ENCODE results near the gene SRPK2. TPM values are rescaled to one million over a fixed set of nuclear protein-coding genes. Genes with fewer than 3 reads are reported as not detected.
A peak's percentile ranks its signal among the peaks of the same experiment; 100 is the strongest.

Gene SRPK2
- total RNA-seq, 4 donors from 2014 or later = 33.0 to 47.4 (median 42.8) TPM

GRCh38 chr7:105278565-105278964 lies 110.2 kb downstream of the SRPK2 start:
- TF ChIP-seq EP300 (IDR thresholded peaks at IDR 0.05) = no peak
- no peak for TF ChIP-seq CTCF (IDR thresholded peaks at IDR 0.05)
- TF ChIP-seq POLR2AphosphoS5 (IDR thresholded peaks at IDR 0.05) = no peak
- no peak for TF ChIP-seq POLR2A (IDR thresholded peaks at IDR 0.05; ENCODE audit: low read depth)
- H3K9me3 ChIP-seq = no peaks in the 10 kb centered on the region

DNA sequence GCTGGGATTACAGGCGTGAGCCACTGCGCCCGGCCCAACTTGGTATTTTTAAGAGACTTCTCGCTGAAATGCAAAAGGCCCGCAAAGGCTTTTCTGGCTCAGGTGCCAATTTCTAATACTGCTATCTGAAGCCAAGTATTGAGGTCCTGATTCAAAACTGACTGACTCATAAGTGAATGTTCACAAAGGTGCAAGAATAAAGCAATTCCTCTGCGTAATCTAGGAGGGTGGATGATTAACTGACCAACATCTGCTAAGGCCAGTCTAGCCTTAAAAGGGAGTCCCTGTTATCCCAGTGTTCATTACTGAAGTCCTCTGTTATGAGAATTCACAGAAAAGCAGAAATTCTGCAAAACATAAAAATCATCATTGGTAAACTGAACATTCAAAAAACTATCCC lies 111.4 kb downstream of the SRPK2 start:
- H3K36me3 ChIP-seq = no peaks in the 10 kb centered on the region
- 96% methylated on average over 6 of the region's 6 CpGs for WGBS
- no peaks in the 10 kb centered on the region for H3K27me3 ChIP-seq
- H3K4me3 ChIP-seq = no peak overlapping the region
- intact Hi-C loops (cut with DNase I) = no loop called here
- H3K9me3 ChIP-seq = no peaks in the 10 kb centered on the region
- no peak overlapping the region for H3K27ac ChIP-seq (replicated peaks in 1 of 4)
- DNase-seq (ENCODE audit: extremely low spot score) = no peak
- TF ChIP-seq CTCF (IDR thresholded peaks at IDR 0.05) (no peak), EP300 (IDR thresholded peaks at IDR 0.05) (no peak), POLR2AphosphoS5 (IDR thresholded peaks at IDR 0.05) (no peak)
- H3K4me1 ChIP-seq = peaks cover 0 to 10% (median 3%) of the 10 kb centered on the region in 4 donors

More at GRCh38 chr7:105278565-105278964, 110.2 kb downstream of the SRPK2 start:
- Histone ChIP-seq H3K36me3 (no peaks in the 10 kb centered on the region), H3K27ac (replicated peaks in 1 of 4) (no peak overlapping the region), H3K4me3 (peak overlapping the region in 2 of 4 donors; percentile 3 to 14), H3K4me1 (peaks cover 0 to 10% (median 4%) of the 10 kb centered on the region in 4 donors), H3K27me3 (no peaks in the 10 kb centered on the region)
- intact Hi-C loops (cut with DNase I) = no loop called here
- no peak for DNase-seq (ENCODE audit: extremely low spot score)
- WGBS = 88% methylated on average over 5 of the region's 5 CpGs

DNA sequence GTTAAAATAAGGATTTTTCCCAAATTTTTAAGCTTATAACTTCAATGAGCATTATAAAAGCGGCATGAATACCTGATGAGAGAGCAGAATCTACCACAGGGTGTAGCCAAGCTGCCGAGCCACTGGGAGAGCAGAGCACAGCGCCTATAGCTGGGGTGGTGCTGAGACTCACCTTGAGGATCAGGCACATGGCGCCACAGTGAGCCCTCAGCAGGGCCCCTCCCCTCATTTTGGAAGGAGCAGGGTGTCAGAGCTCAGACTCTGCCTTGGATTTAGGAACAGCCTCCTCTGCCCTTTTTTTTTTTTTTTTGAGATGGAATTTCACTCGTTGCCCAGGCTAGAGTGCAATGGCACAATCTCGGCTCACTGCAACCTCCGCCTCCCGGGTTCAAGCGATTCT lies 118.6 kb downstream of the SRPK2 start:
- intact Hi-C loops (cut with DNase I) = no loop called here
- peaks cover 28 to 37% (median 34%) of the 10 kb centered on the region in 4 donors for H3K4me1 ChIP-seq
- no peak overlapping the region for H3K27ac ChIP-seq (replicated peaks in 1 of 4)

DNA sequence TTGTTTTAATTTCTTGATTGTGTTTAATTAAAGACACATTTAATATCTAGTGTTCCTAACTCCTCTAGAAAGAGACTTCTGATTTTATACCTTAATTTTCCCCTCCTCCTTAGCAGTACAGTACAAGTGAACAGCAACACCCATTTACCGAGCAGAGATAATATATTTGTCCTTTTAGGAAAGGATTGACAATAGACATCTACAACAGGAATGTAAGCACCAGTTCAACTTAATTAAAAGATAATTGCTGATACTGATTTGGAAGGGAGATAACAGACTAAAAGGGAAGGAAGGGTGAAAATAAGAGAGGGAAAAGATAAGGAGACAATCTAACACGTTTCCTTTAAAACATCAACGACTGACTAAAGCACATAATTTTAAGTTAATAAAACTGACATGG lies 119.3 kb downstream of the SRPK2 start:
- no peak for DNase-seq (ENCODE audit: extremely low spot score)
- Histone ChIP-seq H3K36me3 (no peaks in the 10 kb centered on the region), H3K4me3 (peak overlapping the region; percentile 37 to 56 (median 47)), H3K9me3 (no peaks in the 10 kb centered on the region), H3K27me3 (no peaks in the 10 kb centered on the region), H3K27ac (replicated peaks in 1 of 4) (peak overlapping the region; percentile 69 to 77 (median 76)), H3K4me1 (peaks cover 28 to 37% (median 34%) of the 10 kb centered on the region in 4 donors)
- 0% methylated on average over 3 of the region's 3 CpGs for WGBS
- intact Hi-C loops (cut with DNase I) = no loop called here
- TF ChIP-seq EP300 (IDR thresholded peaks at IDR 0.05) (no peak), CTCF (IDR thresholded peaks at IDR 0.05) (no peak), POLR2A (IDR thresholded peaks at IDR 0.05; ENCODE audit: low read depth) (no peak), POLR2AphosphoS5 (IDR thresholded peaks at IDR 0.05) (no peak)

More for the DNA sequence above, 118.6 kb downstream of the SRPK2 start:
- no peaks in the 10 kb centered on the region for H3K9me3 ChIP-seq
- TF ChIP-seq POLR2A (IDR thresholded peaks at IDR 0.05; ENCODE audit: low read depth) (no peak), CTCF (IDR thresholded peaks at IDR 0.05) (no peak), EP300 (IDR thresholded peaks at IDR 0.05) (no peak), POLR2AphosphoS5 (IDR thresholded peaks at IDR 0.05) (no peak)
- H3K27me3 ChIP-seq = no peaks in the 10 kb centered on the region
- H3K36me3 ChIP-seq = no peaks in the 10 kb centered on the region
- WGBS = 92% methylated on average over 9 of the region's 9 CpGs
- DNase-seq (ENCODE audit: extremely low spot score) = no peak
- no peak overlapping the region for H3K4me3 ChIP-seq
